HG02884 (cell line): Measurements from ENCODE around the gene SEC14L3.

Experiments used
- ATAC-seq: cut with Tn5 transposase; IDR thresholded peaks from one replicate; pipeline ENCODE4 v1.9.1; 2021; ENCODE audit warnings: mild to moderate bottlenecking, moderate library complexity; ENCODE audit not compliant: unreplicated experiment

SEC14L3 gene

DNA sequence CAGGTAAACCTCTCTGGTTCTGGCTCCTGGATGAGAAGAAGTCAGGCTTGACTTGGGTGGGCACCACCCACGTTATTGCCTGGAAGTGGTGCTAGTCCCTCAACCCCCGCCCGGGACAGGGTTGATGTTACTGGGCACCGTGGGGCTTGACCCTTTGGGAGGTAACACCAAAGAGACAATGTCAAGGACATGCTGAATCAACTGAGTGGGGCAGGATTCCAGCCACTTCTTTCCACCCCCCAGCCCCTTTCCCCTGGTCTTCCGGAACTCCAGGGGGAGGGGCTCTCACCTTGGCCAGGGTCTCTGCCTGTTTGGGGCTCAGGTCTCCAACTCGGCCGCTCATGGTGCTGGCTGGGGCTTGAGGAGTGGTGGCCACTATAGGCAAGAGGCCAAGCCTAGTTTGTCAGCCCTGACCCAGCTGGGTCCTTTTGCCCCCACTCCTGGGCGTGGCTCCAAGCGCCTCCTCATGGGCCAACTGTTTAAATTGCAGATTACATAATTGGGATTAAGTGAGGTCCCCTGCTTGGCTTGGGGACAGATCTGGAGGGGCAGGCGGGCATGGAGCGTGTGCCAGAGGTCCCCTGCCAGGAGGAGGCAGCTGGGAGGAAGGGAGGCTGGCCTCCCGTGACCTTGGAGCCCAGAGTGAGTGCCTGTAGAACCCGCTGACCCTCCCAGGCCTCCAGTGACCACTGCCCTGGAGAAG, at the start of gene SEC14L3:
Gene SEC14L3, minus strand, starts transcription at position 402 of the 703 bp plus-strand sequence. Its CDS starts 59 bp downstream, at position 343.
- no peak for ATAC-seq

DNA sequence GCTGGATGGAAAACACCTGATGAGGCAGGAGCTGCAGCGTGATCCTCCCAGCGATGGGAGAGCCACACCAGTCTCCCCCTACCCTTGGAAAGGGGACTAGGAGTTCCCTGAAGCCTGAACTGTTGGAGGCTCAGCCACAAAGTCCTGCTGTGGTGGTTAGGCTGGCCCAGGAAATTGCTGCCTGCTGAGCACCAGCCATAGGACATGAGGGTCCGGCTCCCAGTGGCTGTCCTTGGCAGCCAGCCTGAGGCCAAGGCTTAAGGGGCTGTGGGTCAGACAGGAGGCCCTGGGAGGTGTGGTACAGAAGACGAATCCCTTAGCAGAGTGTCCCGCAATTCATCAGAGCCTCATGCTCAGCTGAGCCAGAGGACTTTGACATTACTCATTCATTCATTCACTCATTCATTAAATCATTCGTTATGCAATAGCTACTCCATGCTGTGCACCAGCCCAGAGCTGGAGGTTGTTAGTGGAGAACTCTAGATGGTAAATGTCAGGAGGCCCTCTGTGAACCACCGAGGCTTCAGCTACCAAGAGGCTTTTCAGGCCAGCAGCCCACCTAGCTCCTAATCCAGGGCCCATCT, 48.1 kb upstream of the SEC14L3 start:
- no peak for ATAC-seq

DNA sequence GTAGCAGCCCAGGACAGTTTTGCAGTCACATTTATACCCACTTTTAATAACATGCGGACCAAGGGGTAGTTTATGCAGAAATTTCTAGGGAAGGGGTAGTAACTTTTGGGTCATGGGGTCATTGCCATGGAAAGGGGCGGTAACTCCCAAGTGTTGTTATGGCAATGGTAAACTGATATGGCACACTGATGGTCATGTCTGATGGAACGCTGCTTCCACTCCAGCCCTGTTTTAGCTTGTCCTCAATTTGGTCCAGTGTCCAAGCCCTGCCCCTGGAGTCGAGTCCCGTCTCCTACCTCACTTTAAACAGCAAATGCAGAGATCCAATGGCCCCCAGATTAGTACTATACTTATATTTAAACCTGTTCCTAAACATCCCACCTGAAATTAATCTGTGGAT, 44.9 kb upstream of the SEC14L3 start:
- no peak for ATAC-seq

DNA sequence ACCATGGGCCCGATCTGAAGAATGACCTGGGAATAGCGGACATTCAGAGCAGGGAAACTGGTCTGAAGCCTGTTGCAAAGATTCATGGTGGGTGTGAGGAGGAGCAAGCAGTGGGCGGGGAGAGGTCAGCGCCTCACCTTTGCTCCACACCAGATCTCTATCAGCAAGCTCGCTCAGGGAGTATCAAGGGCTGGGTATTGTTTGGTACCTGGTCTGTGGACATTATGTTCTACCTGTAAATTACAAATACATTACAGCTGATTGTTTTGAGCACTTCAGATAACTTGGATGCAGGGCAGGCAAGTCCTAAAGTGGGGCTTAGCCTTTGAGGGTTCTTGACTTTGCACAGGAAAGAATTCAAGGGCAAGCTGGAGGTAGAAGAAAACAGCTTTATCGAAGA, 44.5 kb upstream of the SEC14L3 start:
- no peak for ATAC-seq

DNA sequence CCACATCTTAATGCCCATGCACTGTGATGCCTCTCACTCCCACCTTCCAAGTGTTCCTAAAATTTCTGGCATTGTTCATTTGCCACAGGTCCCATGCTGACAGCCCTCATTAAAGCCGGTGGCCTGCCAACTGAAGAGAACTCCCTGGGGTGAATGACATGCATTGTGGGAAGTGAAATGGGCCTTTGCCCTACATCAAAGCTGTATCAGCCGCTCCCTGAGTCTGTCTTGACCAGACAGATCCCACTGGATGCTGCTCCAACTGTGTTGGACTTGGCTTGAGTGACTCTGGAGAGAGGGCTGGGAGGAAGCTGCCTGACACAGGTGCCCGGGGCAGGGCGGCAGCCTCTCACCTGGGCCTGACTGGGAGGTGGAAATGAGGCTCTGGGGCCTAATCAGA, 42.4 kb upstream of the SEC14L3 start:
- no peak for ATAC-seq

DNA sequence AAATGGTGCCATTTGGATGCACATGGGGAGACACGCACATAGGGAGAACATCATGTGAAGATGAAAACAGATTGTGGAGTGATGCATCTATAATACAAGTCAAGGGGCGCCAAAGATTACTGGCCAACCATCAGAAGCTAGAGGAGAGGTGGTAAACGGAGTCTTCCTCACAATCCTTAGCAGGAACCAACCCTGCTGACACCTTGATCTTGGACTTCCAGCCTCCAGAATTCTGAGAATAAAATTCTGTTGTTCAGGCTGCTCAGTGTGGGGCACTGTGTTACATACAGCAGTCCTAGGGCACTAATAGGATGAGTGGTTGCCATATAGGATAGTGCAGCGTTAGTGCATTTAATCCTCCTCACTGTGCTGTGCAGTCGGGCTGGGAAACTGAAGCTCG, 41.6 kb upstream of the SEC14L3 start:
- ATAC-seq, result no peak

DNA sequence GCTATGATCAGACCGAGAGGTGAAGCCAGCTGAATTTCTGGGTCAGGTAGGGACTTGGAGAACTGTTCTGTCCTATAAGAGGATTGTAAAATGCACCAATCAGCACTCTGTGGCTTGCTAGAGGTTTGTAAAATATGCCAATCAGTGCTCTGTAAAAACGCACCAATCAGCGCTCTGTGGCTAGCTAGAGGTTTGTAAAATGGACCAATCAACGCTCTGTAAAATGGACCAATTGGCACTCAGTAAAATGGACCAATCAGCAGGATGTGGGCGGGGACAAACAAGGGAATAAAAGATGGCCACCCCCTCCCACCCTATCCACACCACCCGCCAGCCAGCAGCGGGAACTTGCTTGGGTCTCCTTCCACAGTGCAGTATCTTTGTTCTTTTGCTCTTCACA, 40.1 kb upstream of the SEC14L3 start:
- ATAC-seq, result no peak

DNA sequence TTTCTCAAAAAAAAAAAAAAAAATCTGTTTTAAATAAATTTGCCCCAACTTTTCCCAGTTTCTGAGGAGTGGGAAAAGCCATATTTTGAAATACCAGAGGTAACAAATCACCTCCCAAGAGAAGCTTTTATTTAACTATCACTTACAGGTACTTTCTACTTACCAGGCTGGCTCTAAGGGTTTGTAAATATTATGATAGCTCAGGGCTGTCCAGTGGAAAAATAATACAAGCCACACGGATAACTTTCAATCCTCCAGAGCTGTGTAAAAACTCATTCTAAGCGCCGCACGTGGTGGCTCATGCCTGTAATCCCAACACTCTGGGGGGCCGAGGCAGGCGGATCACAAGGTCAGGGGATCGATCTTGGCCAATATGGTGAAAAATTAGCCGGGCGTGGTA, 39.3 kb upstream of the SEC14L3 start:
- ATAC-seq, result no peak

DNA sequence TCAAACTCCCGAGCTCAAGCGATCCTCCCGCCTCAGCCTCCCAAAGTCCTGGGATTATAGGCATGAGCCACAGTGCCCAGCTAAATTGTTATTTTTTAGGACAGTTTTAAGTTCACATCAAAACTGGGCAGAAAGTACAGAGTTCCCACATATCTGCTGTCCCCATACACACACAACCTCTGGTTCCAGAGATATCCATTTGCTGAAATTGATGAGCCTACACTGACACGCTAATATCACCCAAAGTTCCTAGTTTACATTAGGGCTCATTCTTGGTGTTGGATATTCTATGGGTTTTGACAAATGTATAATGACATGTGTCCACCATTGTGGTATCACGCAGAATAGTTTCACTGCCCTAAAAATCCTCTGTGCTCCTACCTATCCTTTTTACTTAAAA, 36.4 kb upstream of the SEC14L3 start:
- no peak for ATAC-seq

DNA sequence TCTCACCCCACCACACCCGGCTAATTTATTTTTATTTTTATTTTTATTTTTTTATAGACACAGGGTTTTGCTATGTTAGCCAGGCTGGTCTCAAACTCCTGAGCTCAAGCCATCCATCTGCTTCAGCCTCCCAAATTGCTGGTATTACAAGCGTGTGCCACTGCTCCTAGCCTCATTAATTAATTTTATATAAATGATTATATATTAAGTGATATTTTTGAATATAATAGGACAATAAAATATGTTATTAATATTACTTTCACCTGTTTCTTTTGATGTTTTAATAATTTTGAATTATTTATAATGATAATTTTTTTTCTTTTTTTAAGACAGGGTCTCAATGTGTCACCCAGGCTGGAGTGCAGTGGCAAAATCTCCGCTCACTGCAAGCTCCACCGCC, 35.9 kb upstream of the SEC14L3 start:
- no peak for ATAC-seq

DNA sequence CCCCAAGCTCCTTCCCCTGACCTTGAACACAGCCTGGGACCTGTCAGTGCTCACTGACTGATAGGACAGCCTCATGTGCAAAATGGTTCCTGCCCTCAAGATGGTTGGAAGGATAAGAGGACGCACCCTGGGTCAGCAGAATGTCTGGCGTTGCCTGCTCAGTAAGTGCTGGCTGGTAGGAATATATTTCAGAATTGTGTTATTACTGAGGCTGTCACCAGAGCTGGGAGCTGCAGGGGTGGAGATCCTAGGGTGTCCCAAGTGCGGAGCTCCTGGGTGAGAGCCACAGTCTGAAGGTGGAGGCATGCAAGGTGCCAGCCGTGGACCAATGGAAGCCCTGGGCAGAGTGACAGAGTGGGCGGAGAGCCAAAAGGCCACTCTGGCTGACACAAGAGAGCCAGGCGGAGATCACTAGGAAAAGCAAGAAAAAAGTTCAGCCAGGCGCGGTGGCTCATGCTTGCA, 34.7 kb upstream of the SEC14L3 start:
- ATAC-seq, result no peak

DNA sequence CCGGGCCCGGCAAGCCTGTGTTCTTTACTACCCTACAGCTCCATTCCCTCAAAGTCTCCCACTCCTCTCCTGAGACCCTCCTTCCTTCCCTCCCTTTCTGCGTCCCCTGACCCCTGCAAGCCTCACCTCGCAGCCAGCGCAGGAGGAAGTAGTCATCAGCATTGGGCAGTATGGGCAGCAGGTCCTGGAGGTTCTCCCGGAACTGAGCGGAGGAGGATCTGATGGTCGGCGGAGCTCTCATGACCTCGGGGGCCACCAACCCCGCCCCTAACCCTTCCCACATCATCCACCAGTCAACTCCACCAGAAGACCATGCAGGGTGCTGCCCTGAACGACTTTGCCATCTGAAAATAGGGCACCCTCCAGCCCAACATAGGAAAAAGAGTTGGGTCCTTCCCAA, 31.7 kb upstream of the SEC14L3 start:
- ATAC-seq, result no peak

DNA sequence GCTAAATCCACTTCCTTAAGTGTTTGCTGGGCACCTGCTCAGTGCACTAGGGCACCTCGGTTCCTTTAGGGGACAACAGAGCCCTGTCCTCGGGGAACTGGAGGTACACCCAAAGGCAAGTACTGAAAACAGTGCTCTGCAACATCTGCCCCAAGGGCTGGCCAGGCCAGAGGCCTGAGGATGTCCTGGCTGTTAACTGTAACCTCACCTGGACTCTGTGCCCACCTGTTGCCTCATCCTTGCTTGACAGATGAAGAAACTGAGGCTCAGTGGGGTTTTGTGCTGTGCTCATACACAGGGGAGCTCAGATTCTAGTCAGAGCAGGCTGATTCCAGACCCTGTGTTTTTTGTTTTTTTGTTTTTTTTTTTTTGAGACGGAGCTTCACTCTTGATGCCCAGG, 31.1 kb upstream of the SEC14L3 start:
- ATAC-seq, result no peak

DNA sequence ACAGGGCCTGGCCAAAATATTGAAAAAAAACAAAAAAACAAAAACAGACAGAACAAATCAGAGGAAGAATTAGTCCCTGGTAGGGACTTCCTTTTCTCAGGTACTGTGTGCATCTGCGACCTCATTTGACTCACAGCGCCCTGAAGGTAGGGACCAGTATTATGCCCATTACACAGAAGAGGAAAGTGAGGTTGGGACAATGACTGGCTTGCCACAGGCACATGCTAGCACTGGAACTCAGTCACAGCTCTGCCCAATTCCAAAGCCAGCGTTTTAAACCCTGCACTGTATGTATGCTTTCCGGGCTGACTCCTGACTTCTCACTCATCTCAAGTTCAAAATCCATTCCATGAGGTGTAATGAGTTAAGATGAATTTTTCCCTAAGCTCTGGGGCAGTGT, 30.3 kb upstream of the SEC14L3 start:
- ATAC-seq, result no peak

DNA sequence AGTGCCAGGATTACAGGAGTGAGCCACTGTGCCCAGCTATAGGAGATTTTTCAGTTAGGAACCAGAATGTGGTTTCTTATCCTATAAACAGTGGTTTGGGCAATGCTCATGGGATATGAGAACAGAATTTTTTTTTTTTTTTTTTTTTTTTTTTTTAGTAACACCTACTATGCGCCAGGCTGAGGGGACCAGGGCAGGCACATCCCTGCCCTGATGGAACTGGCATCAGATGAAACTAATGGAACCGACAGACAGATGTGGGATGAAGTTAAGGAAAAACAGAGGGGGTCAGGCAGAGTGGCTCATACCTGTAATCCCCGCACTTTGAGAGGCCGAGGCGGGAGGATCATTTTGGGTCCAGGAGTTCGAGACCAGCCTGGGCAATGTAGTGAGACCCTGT, 28.8 kb upstream of the SEC14L3 start:
- no peak for ATAC-seq

DNA sequence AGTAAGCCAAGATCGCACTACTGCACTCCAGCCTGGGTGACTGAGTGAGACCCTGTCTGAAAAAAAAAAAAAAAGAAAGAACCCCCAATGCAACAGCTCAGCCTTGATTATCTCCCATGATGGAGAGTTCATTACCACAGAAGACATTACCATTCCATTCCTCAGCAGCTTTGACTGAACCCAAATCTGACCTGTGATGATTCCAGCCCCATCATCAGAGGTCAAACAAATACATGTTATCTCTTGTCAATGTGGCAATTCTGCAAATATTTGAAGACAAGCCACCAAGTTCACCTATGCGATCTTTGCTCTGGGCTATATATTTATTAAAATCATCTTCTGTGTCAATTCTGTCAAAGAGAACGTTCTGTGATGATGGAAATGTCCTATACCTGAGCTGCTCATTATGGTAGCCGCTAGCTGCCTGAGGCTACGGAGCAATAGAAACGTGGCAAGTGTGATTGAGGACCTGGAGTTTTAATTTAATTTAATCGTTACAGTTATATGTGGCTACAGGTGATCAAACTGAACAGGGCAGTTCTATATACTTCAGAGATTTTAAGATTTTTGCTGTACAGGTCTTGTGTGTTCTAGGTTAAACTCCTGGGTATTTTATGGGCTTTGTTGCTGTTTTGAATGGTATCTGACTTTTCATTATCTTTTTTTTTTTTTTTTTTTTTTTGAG, 25.8 kb upstream of the SEC14L3 start:
- ATAC-seq, result no peak

DNA sequence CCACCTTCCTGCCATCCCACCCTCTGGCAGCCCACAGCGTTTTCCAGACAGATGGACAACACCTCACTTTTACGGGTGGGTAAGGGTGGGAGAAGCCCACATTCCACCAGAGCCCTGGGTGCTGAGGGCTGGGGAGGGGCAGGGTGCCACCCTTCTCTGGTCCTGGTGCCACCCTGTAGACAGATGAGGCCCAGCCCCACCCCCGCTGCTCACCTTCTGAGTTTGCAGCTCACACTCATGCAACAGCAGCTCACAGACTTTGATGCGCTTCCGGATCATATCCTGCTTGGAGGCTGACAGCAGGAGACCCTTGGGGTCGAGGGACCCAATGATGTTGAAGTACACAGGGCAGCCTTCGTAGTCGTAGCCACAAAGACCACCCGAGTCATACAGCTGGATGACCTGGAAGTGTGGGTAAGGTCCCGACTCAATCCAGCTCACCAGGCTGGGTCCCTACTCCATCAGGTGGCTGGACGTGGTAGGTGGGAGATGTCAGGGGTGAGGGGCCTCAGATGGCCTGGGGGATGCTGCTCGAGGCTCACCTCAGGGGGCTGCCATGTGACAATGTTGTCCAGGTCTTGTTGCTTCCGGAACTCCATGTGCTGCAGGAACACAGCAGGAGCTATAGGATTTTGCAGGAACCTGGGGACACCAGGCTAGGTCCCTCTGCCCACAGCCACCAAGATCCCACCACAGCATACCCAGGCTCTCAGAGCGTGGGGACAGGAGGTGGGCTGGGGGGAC, 23.4 kb upstream of the SEC14L3 start:
- ATAC-seq, result no peak

DNA sequence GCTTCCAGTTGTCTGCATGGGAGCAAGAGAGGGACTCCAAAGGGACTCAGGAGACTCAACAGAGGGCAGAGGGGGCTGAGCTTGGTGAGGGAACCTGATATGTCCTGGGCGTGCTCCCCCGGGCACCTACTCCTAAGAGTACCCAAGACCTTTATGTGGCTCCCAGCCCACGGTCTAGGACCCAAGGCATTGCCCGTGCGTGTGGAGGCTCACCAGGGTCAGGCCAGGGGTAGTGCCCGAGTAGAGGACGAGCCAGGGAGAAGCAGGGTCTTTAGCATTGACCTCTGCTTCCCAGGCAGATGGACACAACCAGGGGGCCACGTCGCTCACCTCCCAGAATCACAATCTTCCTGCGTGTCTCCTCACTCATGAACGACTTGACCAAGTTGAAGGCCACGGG, 20.3 kb upstream of the SEC14L3 start:
- ATAC-seq, result no peak

DNA sequence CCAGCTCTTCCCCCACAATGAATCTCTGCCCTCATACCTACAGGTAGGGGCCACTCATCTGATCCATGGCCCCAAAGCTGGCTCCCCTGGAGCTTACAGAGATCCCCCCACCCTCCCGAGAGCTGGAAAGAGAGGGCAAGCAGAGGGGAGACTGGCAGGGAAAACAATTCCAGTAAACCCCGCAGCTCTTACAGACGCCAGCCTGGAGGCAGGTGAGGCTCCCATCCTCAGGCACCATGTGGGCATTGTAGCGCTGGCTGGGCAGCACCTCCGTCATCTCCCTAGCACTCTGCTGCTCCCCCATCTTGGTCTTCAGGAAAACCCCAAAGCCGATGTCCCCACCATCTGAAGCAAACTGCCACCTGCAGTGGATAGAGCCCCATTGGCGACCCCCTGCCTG, 19.6 kb upstream of the SEC14L3 start:
- no peak for ATAC-seq

DNA sequence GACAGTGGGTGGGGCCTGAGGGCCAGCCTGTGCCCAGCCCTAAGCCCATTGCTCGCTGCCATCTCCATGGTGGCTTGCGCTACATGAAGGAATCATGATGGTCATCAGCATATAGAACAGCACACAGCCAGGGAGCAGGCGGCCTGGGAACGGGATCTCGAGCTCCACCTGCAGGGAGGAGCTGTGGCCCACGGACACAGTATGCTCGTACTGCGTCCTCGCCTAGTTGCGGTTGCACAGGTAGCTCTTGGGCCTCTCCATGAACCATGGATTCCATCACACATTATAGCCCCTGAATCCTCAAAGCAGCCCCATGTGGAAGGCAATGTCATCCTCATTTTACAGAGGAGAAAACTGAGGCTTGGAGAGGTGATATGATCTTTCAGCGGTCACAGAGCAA, 18.6 kb upstream of the SEC14L3 start:
- no peak for ATAC-seq

DNA sequence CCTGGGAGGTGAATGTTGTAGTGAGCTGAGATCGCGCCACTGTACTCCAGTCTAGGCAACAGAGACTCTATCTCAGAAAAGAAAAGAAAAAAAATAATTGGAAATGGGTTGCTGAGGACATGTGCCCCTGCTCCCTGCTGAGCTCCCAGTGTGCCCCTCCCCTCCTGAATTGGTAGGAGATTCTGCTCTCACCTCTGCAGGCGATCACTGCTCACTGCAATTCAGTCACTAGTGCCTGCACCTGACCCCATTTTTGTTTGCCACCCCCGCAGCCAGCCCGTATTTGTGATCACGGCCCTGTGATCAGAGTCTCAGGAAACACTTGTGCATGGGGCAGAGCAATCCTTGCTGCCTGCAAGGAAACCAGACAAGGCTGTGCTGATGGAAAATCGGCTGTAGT, 16.3 kb upstream of the SEC14L3 start:
- ATAC-seq, result no peak

DNA sequence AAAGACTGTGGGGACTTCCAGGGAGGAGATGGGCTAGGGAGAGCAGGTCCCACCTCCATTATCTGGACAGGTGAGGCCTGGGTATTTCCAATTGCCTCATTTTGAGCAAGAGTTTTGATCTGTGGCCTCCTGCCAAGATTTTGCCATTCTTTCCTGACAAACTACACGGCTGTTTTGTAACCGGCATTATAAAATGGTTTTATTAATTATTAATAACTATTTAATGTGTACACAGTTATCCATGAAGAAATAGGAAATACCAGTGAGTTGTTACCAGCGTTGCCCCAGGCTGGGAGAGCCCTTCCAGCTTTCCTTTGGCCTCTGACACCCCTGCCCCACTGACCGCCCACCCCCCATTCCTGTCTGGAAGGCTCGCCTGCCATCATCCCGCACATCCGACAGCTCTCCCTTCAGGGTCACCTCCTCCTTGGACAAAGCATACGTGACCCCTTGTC, 14.9 kb upstream of the SEC14L3 start:
- no peak for ATAC-seq
